Stimulated activated CD4-positive, alpha-beta T cell treated with anti-CD3 and anti-CD28 coated beads, TNF-alpha, amount 100 ng/mL, for 1 hour (primary cell): ENCODE measurements around the gene KIF5A.

Source experiments
- DNase-seq, 3 donors: peaks; one replicate each; pipeline ENCODE4 v3.0.0-alpha.2; 2020; ENCODE audit warnings: low read depth in 3 of 3, low spot score in 1 of 3

KIF5A gene

GRCh38 chr12:57628280-57629191, 78.7 kb downstream of the KIF5A start:
- DNase-seq = no peak

- no peak for DNase-seq
Observed at GRCh38 chr12:57629897-57630471, 80.1 kb downstream of the KIF5A start.

GRCh38 chr12:57630891-57631433, 81.1 kb downstream of the KIF5A start:
- no peak for DNase-seq

GRCh38 chr12:57631566-57632072, 81.8 kb downstream of the KIF5A start:
- no peak for DNase-seq

- DNase-seq = no peak
Observed at GRCh38 chr12:57632073-57632957, 82.5 kb downstream of the KIF5A start.

- peak in 2 of 3 donors; percentile 38 to 60 for DNase-seq
Observed at GRCh38 chr12:57632958-57633840, 83.4 kb downstream of the KIF5A start, which contains the start of gene B4GALNT1. Gene B4GALNT1, minus strand, starts transcription at chr12:57633201. Its CDS starts 1,069 bp downstream, at chr12:57632132.
